Cardiac septum (tissue), 1 donor: ENCODE results near the gene MOGAT1. TPM values are rescaled to one million over a fixed set of nuclear protein-coding genes. Genes with fewer than 3 reads are reported as not detected.
"Not testable (repeated sequence)": the region's sequence is repeated elsewhere in the genome, so short reads cannot be mapped to it uniquely, and the experiment has no call there.

Experiments
- DNase-seq: peaks from one replicate; pipeline ENCODE4 v3.0.0-alpha.2; 2020; ENCODE audit warnings: low spot score
- intact Hi-C: fragments of 100-400 bp; cut with DNase I; formaldehyde crosslinking; loops from one replicate; pipeline ENCODE4 v1.14.0; 2022
- total RNA-seq: library from RNA; stranded (reverse); fragmentation: NEBNext Ultra II Directional; extraction: Animal tissue kit (Norgen Biotek cat#: 25700); gene quantifications from one replicate; pipeline ENCODE4 v1.2.1, GENCODE V29; 2021
- donor health status: DM: no; HTN: no; CAD: no.

MOGAT1 gene
- total RNA-seq, 1 donor from 2014 or later = 0.24 TPM

GRCh38 chr2:222707689-222708273 is 36.3 kb downstream of the MOGAT1 start:
- intact Hi-C loops = loop anchor here (1.0 to 5.0 kb wide), 3 partner anchors 85 to 195 kb away; partner anchors contain the start of gene ACSL3

GRCh38 chr2:222708274-222708710 is 36.8 kb downstream of the MOGAT1 start:
- DNase-seq = peak; percentile 89
- intact Hi-C loops = loop anchor here (1.0 to 5.0 kb wide), 3 partner anchors 84 to 195 kb away; partner anchors contain the start of gene ACSL3

More at GRCh38 chr2:222707689-222708273, 36.3 kb downstream of the MOGAT1 start:
- no peak for DNase-seq

- intact Hi-C loops = loop anchor here (2.0 to 5.0 kb wide), 2 partner anchors 83 to 193 kb away; no protein-coding TSS in a partner anchor
- peak; percentile 80 for DNase-seq
Measured at GRCh38 chr2:222709191-222709891, 37.9 kb downstream of the MOGAT1 start.

GRCh38 chr2:222710736-222711135 is 39.3 kb downstream of the MOGAT1 start:
- no peak for DNase-seq
- intact Hi-C loops = loop anchor here (5.0 kb wide), 1 partner anchor 42 kb away; no protein-coding TSS in a partner anchor

- DNase-seq = no peak
- intact Hi-C loops = loop anchor here (5.0 kb wide), 1 partner anchor 41 kb away; no protein-coding TSS in a partner anchor
Measured at GRCh38 chr2:222711315-222711940, 40.0 kb downstream of the MOGAT1 start.

GRCh38 chr2:222713002-222713401 is 41.5 kb downstream of the MOGAT1 start:
- DNase-seq = no peak
- intact Hi-C loops = loop anchor here (5.0 kb wide), 1 partner anchor 39 kb away; no protein-coding TSS in a partner anchor

GRCh38 chr2:222714361-222715241 is 43.1 kb downstream of the MOGAT1 start:
- no peak for DNase-seq
- intact Hi-C loops = loop anchor here (5.0 kb wide), 1 partner anchor 38 kb away; no protein-coding TSS in a partner anchor

GRCh38 chr2:222715742-222716141 is 44.3 kb downstream of the MOGAT1 start:
- intact Hi-C loops = no loop called here
- DNase-seq = no peak

GRCh38 chr2:222719787-222720186 is 48.3 kb downstream of the MOGAT1 start:
- intact Hi-C loops, DNase-seq: not testable (repeated sequence)

- DNase-seq, intact Hi-C loops: not testable (repeated sequence)
Measured at GRCh38 chr2:222721597-222721996, 50.1 kb downstream of the MOGAT1 start.

- intact Hi-C loops = no loop called here
- no peak for DNase-seq
Measured at GRCh38 chr2:222722327-222722946, 51.0 kb downstream of the MOGAT1 start.

GRCh38 chr2:222724208-222724607 is 52.8 kb downstream of the MOGAT1 start:
- DNase-seq = no peak
- intact Hi-C loops = no loop called here

- DNase-seq = no peak
- intact Hi-C loops = no loop called here
Measured at GRCh38 chr2:222728621-222729020, 57.2 kb downstream of the MOGAT1 start.

GRCh38 chr2:222730366-222730999 is 59.0 kb downstream of the MOGAT1 start:
- DNase-seq = no peak
- intact Hi-C loops = no loop called here

GRCh38 chr2:222731201-222731621 is 59.8 kb downstream of the MOGAT1 start:
- intact Hi-C loops = no loop called here
- no peak for DNase-seq

GRCh38 chr2:222732489-222733178 is 61.2 kb downstream of the MOGAT1 start:
- intact Hi-C loops = no loop called here
- DNase-seq = no peak

- intact Hi-C loops = no loop called here
- no peak for DNase-seq
Measured at GRCh38 chr2:222733470-222733845, 62.0 kb downstream of the MOGAT1 start.
